Lower lobe of right lung (tissue), 2 donors: ENCODE data around the gene HOXA9. TPM values are rescaled to one million over a fixed set of nuclear protein-coding genes. Genes with fewer than 3 reads are reported as not detected.

Experiments used
- ATAC-seq, 2 donors: fragments of 200-7000 bp; cut with Tn5 transposase; one replicate each; pipeline ENCODE4 v1.9.1; 2020 to 2022; ENCODE audit warnings: mild to moderate bottlenecking in 2 of 2, moderate library complexity in 2 of 2
- DNase-seq: peaks from one replicate; pipeline ENCODE4 v3.0.0-alpha.2; 2020
- H3K27ac ChIP-seq: fragments of 200-600 bp; one replicate; pipeline ENCODE4 v1.8.0; 2022
- H3K27me3 ChIP-seq: fragments of 200-600 bp; one replicate; pipeline ENCODE4 v1.8.0; 2022; ENCODE audit warnings: low read depth
- H3K36me3 ChIP-seq: fragments of 200-600 bp; one replicate; pipeline ENCODE4 v1.8.0; 2022; ENCODE audit warnings: mild to moderate bottlenecking
- H3K4me1 ChIP-seq: fragments of 200-600 bp; one replicate; pipeline ENCODE4 v1.8.0; 2022
- H3K4me3 ChIP-seq: fragments of 200-600 bp; one replicate; pipeline ENCODE4 v1.8.0; 2022; ENCODE audit warnings: mild to moderate bottlenecking
- H3K9me3 ChIP-seq: fragments of 200-600 bp; one replicate; pipeline ENCODE4 v1.8.0; 2022
- CTCF ChIP-seq: fragments of 200-600 bp; IDR thresholded peaks from one replicate; pipeline ENCODE4 v1.8.0; 2022; ENCODE audit warnings: antibody characterized with exemption, mild to moderate bottlenecking
- intact Hi-C: fragments of 100-400 bp; cut with DNase I; formaldehyde crosslinking; loops from one replicate; pipeline ENCODE4 v1.11.0; 2022
- total RNA-seq: library from RNA; stranded (reverse); fragmentation: NEBNext Ultra II Directional; extraction: Animal tissue kit (Norgen Biotek cat#: 25700); gene quantifications from one replicate; pipeline ENCODE4 v1.2.1, GENCODE V29; 2021
- donor health status: DM: no; HTN: yes; CAD: no; lungs with severe emphysema.

The HOXA9 gene
- total RNA-seq, 1 donor from 2014 or later = 1.7 TPM

DNA sequence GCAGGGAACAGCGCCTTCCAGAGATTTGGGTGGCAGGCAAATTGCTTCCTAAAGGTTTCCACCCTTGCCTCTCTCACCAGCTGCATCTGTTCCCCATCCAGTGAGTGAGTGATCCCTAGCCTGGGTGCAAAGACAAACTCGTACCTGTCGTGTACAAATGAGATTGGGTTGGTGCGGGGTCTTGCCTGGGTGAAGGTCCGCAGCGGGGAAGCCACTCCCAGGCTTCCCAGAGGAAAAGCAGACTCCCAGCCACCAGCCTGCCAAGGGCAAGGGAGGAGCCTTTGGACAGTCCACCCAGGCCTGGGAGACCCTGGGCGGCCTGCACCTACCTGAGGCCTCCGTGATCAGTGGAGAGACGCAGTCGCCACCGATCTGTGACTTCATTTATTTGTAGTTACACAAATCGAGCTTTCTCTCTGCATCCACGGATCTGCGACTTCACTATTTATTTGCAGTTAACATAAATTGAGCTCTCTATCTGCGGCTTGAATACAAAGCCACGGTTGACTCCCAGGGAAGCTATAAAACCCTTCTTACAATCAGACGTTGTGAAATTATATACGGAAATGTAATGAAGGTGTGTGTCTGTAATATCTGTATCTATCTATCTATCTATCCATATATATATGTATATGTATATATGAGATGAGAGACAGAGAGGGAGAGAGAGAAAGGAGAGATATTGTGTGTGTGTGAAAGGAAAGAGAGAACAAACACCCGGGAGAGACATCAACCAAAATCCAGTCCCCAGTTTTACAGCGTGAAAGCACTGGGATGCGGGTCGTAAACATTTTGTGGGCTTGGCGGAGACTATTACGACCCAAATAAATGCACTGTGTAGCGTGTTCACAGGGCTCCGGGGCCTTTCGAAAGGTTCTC lies 5.8 kb downstream of the HOXA9 start:
- Histone ChIP-seq H3K4me1 (peaks cover 50% of the 10 kb centered on the region), H3K27me3 (peaks cover 95% of the 10 kb centered on the region)
- DNase-seq = no peak

GRCh38 chr7:27158436-27159265 lies 6.7 kb downstream of the HOXA9 start:
- DNase-seq (no peak), ATAC-seq (no peak)
- Histone ChIP-seq H3K36me3 (no peaks in the 10 kb centered on the region), H3K4me3 (no peak overlapping the region), H3K4me1 (peaks cover 44% of the 10 kb centered on the region), H3K27ac (no peak overlapping the region), H3K9me3 (no peaks in the 10 kb centered on the region), H3K27me3 (peaks cover 95% of the 10 kb centered on the region)
- intact Hi-C loops = loop anchor here (10.0 kb wide), 1 partner anchor 784 kb away; no protein-coding TSS in a partner anchor
- TF ChIP-seq CTCF = no peak

More for the DNA sequence above, 5.8 kb downstream of the HOXA9 start:
- intact Hi-C loops = loop anchor here (10.0 kb wide), 1 partner anchor 785 kb away; no protein-coding TSS in a partner anchor
- Histone ChIP-seq H3K4me3 (peak overlapping the region; percentile 63), H3K9me3 (no peaks in the 10 kb centered on the region), H3K36me3 (no peaks in the 10 kb centered on the region), H3K27ac (no peak overlapping the region)
- TF ChIP-seq CTCF = no peak
- ATAC-seq = no peak

GRCh38 chr7:27157702-27158431 lies 7.5 kb downstream of the HOXA9 start:
- TF ChIP-seq CTCF = no peak
- no peaks in the 10 kb centered on the region for H3K36me3 ChIP-seq
- no peaks in the 10 kb centered on the region for H3K9me3 ChIP-seq
- H3K4me1 ChIP-seq = peaks cover 45% of the 10 kb centered on the region
- intact Hi-C loops = loop anchor here (10.0 kb wide), 1 partner anchor 783 kb away; no protein-coding TSS in a partner anchor
- DNase-seq = no peak
- H3K27ac ChIP-seq = no peak overlapping the region
- ATAC-seq = no peak
- no peak overlapping the region for H3K4me3 ChIP-seq
- peaks cover 95% of the 10 kb centered on the region for H3K27me3 ChIP-seq

GRCh38 chr7:27156916-27157701 lies 8.2 kb downstream of the HOXA9 start:
- ATAC-seq (no peak), DNase-seq (no peak)
- intact Hi-C loops = loop anchor here (10.0 kb wide), 1 partner anchor 782 kb away; no protein-coding TSS in a partner anchor
- TF ChIP-seq CTCF = no peak
- Histone ChIP-seq H3K27ac (peak overlapping the region; percentile 81), H3K36me3 (no peaks in the 10 kb centered on the region), H3K4me1 (peaks cover 53% of the 10 kb centered on the region), H3K4me3 (peak overlapping the region; percentile 60), H3K9me3 (no peaks in the 10 kb centered on the region), H3K27me3 (peaks cover 95% of the 10 kb centered on the region)
